Nephron (organoid): ENCODE data around the gene NKTR.

Experiments
- H3K27ac Mint-ChIP-seq, 3 experiments: 2 replicates each; pipeline ENCODE4 v1.8.0; 2020; ENCODE audit warnings: mixed read lengths in 3 of 3, mild to moderate bottlenecking in 2 of 3, moderate library complexity in 1 of 3
- H3K27me3 Mint-ChIP-seq: 2 replicates; pipeline ENCODE4 v1.8.0; 2021; ENCODE audit warnings: low read depth, mild to moderate bottlenecking, moderate library complexity, mixed read lengths
- H3K36me3 Mint-ChIP-seq: 2 replicates; pipeline ENCODE4 v1.8.0; 2020; ENCODE audit warnings: low read depth, mixed read lengths
- H3K4me1 Mint-ChIP-seq: 2 replicates; pipeline ENCODE4 v1.8.0; 2020; ENCODE audit warnings: mixed read lengths
- H3K4me3 Mint-ChIP-seq, 3 experiments: 2 replicates each; pipeline ENCODE4 v1.8.0; 2020; ENCODE audit warnings: mild to moderate bottlenecking in 3 of 3, mixed read lengths in 3 of 3, moderate library complexity in 2 of 3
- H3K9me3 Mint-ChIP-seq: 2 replicates; pipeline ENCODE4 v1.8.0; 2020; ENCODE audit warnings: mixed read lengths
- CTCF ChIP-seq, 3 experiments: fragments of 200-600 bp; sonication (generic); IDR thresholded peaks; one replicate each; pipeline ENCODE4 v1.5.0; 2021; ENCODE audit warnings: antibody characterized with exemption in 3 of 3; ENCODE audit not compliant: unreplicated experiment in 3 of 3

The NKTR gene

GRCh38 chr3:42653560-42654330 is 53.3 kb downstream of the NKTR start, which contains the start of gene ZBTB47:
ZBTB47 (plus strand) TSS chr3:42653697; CDS start chr3:42658356, 4,659 bp downstream.
- Mint-ChIP-seq H3K27me3 (no peaks in the 10 kb centered on the region), H3K4me3 (peak within 1 kb of the TSS; percentile 94 to 95 (median 94)), H3K27ac (peak within 1 kb of the TSS; percentile 75 to 94 (median 82)), H3K4me1 (peaks cover 43% of the 10 kb centered on the region), H3K36me3 (peaks cover 10% of the 10 kb centered on the region), H3K9me3 (no peaks in the 10 kb centered on the region)
- TF ChIP-seq CTCF (IDR thresholded peaks at IDR 0.05; ENCODE audit: unreplicated experiment in 3 of 3): no peak

GRCh38 chr3:42654331-42655201 is 54.1 kb downstream of the NKTR start:
- Mint-ChIP-seq H3K27ac (peak overlapping the region in 2 of 3 experiments; percentile 25 to 63), H3K9me3 (no peaks in the 10 kb centered on the region), H3K36me3 (peaks cover 2% of the 10 kb centered on the region), H3K4me1 (peaks cover 38% of the 10 kb centered on the region), H3K4me3 (peak overlapping the region; percentile 72 to 94 (median 75)), H3K27me3 (no peaks in the 10 kb centered on the region)
- peak in 1 of 3 experiments; percentile 28 for TF ChIP-seq CTCF (IDR thresholded peaks at IDR 0.05; ENCODE audit: unreplicated experiment in 3 of 3)

GRCh38 chr3:42655331-42655888 is 54.9 kb downstream of the NKTR start:
- Mint-ChIP-seq H3K36me3 (no peaks in the 10 kb centered on the region), H3K4me1 (peaks cover 38% of the 10 kb centered on the region), H3K9me3 (no peaks in the 10 kb centered on the region), H3K27me3 (no peaks in the 10 kb centered on the region), H3K27ac (peak overlapping the region in 2 of 3 experiments; percentile 25 to 63), H3K4me3 (peak overlapping the region; percentile 67 to 75 (median 72))
- no peak for TF ChIP-seq CTCF (IDR thresholded peaks at IDR 0.05; ENCODE audit: unreplicated experiment in 3 of 3)

- H3K36me3 Mint-ChIP-seq: no peaks in the 10 kb centered on the region
- H3K4me1 Mint-ChIP-seq: peaks cover 35% of the 10 kb centered on the region
- H3K4me3 Mint-ChIP-seq: peak overlapping the region; percentile 67 to 75 (median 72)
- H3K27me3 Mint-ChIP-seq: no peaks in the 10 kb centered on the region
- TF ChIP-seq CTCF (IDR thresholded peaks at IDR 0.05; ENCODE audit: unreplicated experiment in 3 of 3): no peak
- H3K9me3 Mint-ChIP-seq: no peaks in the 10 kb centered on the region
- H3K27ac Mint-ChIP-seq: peak overlapping the region in 1 of 3 experiments; percentile 3
These were observed 55.6 kb downstream of the NKTR start for GRCh38 chr3:42655980-42656679.
